Measurements from ENCODE around the gene RARB.

The RARB gene

DNA sequence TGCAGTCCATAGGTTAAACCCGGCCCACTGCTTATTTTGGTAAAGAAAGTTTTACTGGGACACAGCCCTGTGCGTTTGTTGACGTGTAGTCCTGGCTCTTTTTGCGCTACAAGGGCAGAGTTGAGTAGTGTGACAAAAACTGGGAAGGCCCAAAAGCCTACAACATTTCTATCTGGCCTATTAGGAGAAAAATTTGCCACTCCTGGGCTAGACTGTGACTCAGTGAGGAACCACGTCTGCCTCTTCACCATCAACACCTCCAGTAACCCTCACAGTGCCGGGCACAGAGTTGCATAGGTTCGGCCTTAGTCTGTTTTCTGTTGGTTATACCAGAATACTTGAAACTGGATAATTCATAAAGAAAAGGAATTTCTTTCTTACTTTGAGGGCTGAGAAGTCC, 126.3 kb downstream of the RARB start:
- DNase-seq (ENCODE audit: low read depth in 3 of 3) = no peak

DNA sequence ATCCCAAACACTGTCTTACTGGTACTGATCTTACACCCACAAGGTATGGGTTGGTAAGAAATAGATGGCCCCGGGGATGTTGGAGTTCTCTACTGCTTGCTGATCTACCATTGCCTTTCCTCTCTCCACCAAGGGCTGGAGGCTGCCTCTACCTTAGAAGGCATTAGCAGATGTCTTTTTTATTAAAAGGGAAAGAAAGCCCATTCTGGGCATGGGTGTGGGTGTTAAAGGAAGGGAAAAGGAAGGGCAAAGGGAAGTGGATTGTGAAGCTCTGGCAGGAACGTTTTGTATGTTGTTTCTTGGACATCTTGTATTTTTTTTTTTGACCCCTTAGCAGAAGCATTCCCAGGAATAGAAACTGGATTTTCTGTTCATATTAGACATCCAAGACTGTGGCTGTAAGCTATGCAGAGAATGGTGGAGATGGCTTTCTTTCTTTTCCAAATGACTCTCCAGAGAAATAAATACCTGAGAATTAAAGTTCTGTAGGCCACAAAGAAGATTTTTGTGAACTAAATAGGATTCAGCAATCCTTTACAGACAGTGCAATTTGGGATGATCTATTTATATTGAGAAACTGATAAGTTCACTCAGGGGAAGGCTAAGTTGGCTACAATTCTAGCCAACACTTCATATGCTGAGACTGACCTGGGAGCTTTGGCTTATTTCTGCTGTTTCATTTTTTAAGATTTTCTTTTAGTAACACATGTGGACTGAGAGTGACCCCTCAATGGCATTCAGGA, 127.8 kb downstream of the RARB start:
- DNase-seq (ENCODE audit: low read depth in 3 of 3) = no peak

DNA sequence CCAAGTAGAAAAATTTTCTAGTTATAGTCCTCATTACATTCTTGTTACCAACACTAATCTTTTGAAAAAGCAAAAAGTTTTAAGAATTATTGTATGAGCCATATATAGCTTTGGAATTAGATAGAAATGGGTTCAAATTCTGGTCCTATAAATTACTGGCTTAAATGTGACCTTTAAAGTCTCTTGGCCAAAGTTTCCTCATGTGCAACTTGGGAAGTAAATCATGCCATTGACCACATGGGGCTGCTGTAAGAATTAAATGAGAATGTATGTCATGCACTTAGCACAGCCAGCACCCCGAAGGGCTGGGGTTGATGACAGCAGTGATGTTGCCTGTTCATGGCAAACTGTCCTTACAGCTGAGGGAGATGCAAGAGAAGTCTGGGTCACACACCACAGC, 128.4 kb downstream of the RARB start:
- no peak for DNase-seq (ENCODE audit: low read depth in 3 of 3)

DNA sequence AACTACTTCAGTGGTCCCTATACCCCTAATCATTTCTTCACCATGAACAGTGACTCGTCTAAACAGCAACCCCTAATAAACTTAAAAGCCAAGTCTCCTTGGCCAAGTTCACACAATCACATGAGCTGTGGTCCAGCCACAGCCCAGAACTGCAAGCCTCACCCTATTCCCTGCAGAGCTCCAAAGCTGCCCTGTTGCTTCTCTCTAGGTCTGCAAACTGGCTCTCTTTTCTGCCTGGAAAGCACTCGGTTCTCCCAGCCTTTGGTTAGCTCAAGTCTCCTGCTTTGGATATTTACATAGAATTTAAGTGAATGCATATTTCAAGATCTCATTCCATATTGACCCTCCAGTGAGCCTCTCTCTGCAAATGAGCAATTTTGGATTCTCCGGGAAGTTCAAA, 129.6 kb downstream of the RARB start:
- DNase-seq (ENCODE audit: low read depth in 3 of 3) = no peak

DNA sequence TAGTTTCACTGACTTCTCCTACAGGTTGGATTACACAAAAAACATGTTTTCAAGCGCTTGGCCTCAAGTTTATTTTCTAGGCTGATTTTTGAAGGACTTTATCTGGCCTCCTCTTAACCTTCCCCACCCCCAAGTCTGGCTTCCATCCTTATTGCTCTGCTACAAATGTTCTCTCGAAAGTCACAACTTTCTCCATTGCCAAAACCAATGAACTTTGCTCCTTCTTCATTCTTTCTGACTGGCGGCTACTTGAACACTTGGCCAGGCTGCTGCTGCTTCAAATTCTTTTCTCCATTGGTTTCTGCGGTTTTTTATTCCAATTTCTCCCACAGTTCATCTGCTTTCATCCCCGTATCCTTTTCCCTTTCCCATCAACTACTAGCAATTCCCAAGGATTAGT, 130.1 kb downstream of the RARB start:
- no peak for DNase-seq (ENCODE audit: low read depth in 3 of 3)

DNA sequence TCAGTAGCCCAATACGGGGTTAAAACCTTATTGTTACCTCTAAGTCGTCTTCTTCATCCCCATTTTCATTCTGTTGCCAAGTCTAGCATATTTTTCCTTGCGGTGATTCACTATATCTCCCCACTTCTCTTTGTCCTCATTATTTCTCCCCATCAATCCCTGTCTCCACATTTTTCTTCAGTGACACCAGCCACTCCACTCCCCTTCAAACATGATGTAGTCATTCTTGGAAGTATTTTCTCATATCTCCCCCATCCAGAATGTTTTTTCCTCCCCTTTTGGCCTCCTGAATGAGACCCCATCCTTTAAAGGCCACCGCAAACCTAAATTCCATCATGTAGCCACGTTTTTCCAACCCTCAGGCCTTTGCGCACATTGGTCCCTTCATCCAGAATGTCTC, 130.7 kb downstream of the RARB start:
- DNase-seq (ENCODE audit: low read depth in 3 of 3) = no peak

DNA sequence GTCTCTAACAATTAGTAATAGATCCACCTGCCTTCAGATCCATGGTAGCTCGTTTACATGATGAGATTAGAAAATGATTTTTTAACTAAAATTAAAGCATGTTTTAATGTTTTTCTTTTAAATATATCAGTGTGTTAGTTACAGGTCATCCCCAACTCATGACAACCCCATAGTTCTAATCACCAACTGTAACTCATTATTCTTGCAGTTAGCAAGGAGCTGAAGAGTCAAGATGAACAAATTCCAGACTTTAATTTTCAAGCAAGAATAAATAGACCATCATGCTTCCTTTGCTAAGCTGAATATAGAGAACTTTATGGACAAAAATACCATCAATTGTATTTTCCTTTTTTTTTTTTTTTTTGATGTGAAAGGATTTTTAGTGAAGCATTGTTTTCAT, 135.5 kb downstream of the RARB start:
- DNase-seq (ENCODE audit: low read depth in 3 of 3) = no peak

DNA sequence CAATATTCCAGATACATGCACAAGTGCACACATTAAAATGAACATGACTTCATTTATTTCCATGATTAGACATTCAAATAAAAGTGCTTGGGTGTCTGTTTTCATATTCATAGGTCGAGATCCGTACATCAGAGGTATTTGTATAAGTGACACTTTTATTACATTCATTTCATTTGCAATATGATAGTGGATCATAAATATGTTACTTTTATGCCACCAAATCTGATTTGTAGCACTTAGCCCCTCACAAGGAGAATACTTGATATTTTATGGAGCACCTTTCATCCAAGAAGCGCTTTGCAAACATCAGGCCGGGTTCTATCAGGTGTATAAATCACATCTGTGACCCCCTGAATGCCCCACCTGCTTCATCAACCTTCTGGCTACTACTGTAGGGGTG, 136.0 kb downstream of the RARB start:
- DNase-seq (ENCODE audit: low read depth in 3 of 3) = no peak

DNA sequence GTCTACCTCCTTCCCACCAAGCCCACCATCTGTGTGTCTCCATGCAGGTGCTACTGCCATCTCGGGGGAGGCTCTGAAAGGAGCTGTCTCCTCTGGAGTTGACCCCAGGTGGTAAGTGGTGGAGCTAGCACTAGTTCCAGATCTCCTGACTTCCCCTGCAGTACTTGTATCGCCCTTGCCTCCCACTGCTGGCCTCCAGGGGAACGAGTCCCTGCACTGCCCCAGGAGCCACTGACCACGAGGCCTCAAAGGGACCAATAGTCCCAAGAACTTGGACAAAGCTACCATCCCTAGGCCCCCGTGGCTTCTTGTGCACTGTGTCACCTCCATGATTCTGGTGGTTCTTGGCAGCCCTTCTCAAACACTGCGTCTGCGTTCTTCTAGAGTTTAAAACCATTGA, 137.7 kb downstream of the RARB start:
- DNase-seq (ENCODE audit: low read depth in 3 of 3) = no peak

DNA sequence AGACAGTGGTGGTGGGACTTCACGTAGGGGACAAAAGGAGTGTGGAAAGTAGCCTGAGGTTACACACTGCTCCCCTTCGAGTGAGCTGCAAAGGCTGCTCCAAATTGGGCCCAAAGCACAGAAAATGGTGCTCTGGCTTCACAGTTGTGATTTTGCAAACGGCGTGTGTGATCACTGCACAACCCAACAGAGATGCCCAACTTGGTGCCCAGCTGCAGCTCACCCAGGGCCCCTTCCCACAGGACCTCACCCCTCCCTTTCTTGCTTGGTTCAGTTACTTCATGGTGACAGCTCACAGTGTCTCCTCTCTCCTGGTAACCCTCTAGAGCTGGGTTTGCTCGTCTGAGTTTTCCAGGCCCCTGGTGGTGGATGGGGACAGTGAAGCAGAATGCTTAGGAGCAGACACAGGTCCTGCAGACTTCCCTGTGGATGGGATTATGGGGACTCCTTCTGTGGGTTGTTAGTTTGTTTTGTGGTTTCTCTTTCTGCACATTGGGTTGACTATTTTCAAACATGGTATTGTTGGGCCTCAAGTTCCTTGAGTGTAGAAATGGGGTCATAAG, 138.4 kb downstream of the RARB start:
- no peak for DNase-seq (ENCODE audit: low read depth in 3 of 3)

DNA sequence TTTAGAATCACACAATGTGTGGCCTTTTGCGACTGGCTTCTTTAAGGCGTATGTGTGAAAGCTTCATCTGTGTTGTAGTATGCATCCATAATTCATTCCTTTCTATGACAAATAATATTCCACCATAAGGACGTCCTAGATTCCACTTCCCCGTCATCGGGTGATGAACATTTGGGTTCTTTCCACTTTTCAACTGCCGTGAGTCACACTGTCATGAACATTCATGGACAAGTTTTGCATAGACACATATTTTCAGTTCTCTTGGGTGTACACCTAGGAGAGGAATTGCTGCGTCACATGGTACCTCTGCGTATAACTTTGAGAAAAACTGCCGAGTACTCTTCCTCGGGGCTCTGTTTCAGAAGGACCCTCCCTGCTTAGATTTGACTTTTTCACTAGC, 139.3 kb downstream of the RARB start:
- no peak for DNase-seq (ENCODE audit: low read depth in 3 of 3)

DNA sequence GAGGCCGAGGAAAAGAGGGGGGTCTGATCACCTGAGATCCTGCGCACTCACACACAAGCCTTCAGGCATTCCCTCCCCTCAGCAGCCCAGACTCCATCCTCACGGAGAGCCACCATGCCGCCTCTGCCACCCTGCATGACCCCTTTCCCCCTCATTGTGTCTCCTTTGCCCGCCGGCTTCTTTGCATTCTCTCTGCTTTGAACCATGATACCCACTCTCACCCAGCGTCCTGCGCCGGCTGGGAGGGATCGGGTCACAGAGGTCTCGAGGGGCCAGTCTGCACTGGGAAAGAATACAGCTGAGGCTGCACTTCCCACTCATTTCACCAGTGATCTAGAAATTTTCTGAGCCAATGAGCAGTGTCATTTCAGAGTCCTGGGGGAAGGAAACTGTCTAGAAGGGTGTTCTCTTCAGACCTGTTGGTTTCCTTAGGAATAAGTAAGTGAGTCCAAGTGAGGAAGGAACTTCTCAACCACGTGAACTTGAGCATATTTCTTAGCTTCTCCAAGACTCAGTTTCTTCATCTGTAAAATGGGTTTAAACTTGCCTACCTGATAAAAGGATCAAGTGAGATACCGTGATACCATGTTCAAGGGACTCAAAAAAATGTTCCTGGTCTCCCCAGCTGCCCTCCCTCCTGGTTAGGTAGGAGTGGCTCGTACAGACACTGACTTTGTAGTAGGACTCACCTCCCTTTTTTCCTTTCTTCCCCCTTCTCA, 139.9 kb downstream of the RARB start:
- DNase-seq (ENCODE audit: low read depth in 3 of 3) = no peak

DNA sequence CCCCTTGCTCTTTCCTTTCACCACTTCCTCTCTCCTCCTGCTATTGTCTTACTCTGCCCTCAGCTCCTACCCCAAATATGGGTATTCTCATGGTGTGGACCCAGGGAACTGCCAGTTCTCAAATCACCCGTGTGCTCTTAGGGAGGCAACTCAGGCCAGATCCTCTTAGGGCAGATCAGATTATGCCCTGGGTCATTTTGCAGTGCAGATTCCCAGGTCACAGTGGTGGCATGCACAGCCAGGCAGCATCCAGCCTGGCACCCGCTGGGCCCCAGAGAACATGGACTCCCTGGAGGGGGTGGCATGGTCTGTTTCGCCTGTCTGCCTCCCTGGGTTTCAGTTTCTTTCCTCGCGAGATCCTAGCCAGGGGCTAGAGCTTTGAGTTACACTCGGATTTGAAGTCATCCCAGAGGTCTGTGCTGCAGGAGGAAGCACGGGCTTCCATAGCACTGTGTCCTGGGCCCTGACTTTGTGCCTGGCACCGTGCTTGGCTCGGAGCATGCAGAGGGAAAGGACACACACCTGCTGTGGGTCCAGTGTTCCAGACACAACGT, 140.5 kb downstream of the RARB start:
- no peak for DNase-seq (ENCODE audit: low read depth in 3 of 3)

DNA sequence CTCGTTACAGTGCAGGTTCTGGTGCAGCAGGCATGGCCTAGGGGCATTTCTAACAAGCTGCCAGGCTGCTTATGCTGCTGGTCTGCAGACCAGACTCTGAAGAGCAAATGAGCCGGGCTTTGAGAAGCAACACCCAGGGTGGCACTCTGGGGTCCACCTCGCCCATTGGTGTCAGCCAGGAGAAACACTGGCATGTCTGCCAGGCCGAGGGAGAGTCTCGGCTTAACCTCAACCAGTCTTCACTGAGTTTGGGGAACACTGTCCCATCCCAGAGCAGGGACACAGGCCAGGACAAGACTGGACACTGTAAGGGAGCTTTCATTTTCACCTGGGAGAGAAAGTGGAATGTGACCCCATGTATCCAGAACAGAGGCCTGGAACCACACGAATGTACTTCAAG, 143.2 kb downstream of the RARB start:
- DNase-seq (ENCODE audit: low read depth in 3 of 3) = no peak

DNA sequence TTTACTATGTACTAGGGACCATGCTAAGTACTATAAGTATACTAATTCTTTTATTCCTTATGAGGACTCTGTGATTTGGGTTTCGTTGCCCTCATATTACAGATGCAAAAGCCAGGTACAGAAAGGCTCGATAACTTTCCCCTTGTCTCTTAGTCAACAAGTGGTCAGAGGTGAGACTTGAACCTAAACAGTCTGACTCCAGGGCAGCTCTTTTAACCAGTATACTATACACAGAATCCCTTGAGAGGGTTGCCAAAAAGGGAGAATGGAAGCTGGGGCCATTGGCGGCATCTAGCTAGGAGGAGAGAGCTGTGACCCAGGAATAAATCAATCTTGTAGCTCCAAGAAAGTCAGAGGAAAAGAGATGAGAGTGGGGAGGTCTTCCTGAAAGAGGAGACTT, 144.3 kb downstream of the RARB start:
- DNase-seq (ENCODE audit: low read depth in 3 of 3) = no peak

DNA sequence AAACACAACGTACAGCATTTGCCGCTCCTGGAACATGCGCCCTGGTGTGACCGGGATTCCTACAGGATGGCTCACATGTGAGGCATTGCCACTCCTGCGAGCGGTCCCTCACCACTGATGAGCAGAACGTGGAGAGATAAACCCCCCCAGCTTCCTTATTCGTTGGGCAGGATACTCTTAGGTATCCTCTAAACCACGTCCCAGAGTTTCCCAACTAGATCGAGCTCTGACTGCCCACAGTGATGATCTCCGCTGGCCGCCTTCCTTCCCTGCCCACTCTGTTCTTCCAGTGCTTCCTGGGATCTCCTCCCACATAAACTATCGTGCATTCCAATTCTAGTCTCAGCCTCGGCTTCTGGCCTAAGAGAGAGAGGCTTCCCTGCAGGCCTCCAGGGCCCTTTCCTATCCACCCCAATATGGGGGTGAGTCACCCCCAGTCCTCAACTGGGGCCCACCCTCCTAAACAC, 144.9 kb downstream of the RARB start:
- no peak for DNase-seq (ENCODE audit: low read depth in 3 of 3)

DNA sequence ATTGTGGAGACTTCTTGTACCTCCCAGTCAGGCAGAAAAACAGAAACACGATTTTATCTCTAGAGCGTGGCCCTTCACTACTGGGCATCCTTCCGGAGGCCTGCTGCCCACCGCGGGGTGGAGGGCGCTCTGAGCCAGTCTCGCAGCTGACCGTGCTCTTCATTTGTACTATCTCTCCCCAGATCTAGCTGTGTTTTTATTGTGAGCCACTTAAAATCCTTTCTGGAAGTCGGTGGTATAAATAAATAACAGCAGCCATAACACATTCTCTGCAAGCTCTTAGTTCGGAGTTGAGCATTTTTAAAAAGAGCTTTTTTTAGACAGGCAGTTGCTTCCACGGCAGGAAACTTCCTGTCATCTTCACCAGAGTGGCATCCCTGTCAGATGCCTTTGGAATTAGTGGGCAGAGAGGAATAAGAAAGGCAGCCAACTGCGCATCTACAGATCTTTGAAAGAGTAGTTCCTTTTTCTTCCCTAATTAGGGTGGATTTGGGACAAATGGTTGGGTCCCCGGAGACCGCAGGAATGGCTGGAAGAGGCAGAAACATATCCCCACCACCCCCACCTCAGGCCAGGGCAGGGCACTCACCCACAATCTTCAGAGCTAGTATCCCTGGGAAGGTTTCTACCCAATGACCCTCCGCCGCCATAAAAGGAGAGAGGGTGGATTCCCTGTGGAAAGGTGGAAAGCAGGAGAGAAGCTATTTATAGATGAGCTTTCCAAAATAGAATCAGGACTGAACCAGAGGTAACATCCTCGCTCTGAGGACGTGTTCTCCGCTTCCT, 145.5 kb downstream of the RARB start:
- no peak for DNase-seq (ENCODE audit: low read depth in 3 of 3)

DNA sequence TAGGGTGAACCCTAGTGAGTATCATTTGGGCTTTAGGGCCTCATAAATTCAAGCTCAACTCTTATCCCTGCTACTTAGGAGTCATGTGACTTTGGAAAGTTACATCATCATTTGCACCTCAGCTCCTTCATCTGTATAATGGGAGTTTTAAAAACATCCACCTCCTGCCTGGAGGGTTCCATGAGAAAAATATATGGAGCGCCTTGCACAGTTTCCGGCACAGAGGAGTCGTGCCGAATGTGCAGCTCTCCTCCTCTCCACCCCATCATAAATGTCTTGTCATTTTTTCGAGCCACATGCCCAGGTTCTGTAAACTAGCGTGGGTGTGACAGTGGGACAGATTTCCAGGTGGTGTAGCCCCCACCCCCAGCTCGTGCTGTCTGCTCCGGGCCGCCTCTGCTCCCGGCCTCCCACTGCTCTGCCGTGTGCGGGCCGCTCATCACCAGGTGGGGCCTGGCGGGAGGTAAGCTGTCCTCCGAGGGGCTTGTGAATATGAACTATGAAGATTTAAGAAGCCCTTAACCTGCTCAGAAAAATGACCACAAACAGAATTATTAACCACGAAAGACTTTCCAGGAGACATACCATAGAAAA, 146.2 kb downstream of the RARB start:
- DNase-seq (ENCODE audit: low read depth in 3 of 3) = no peak

DNA sequence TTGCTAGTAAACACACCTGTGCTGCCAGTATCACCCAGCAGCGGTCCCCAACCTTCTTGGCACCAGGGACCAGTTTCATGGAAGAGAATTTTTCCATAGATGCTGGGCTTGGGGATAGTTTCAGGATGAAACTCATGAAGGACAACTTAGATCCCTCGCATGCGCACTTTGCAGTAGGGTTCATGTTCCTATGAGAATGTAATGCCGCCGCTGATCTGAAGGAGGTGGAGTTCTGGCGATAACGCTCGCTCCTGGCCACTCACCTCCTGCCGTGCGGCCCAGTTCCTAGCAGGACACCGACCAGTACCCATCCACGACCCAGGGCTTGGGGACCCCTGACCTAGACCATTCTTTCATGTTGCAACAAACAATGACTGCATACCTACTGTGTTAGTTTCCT, 146.9 kb downstream of the RARB start:
- DNase-seq (ENCODE audit: low read depth in 3 of 3) = no peak

DNA sequence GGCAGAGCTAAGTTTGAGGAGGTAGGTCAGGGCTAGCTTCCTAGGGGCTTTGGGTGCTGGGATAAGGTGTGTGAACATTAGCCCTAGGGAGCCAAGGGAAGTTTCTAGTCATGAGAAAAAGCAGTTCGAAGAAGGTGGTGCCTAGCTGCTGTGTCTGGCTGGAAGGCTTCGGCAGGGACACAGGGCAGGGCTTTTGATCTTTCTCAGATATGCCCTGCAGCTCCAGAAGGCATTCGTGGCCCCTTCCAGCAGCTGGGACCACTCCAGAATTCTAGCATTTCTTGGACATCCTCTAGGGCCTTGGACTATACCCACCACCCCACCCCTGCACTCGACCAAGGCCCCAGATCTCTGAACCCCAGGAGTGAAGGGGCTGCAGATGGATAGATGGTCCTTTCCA, 148.1 kb downstream of the RARB start:
- DNase-seq (ENCODE audit: low read depth in 3 of 3) = no peak

DNA sequence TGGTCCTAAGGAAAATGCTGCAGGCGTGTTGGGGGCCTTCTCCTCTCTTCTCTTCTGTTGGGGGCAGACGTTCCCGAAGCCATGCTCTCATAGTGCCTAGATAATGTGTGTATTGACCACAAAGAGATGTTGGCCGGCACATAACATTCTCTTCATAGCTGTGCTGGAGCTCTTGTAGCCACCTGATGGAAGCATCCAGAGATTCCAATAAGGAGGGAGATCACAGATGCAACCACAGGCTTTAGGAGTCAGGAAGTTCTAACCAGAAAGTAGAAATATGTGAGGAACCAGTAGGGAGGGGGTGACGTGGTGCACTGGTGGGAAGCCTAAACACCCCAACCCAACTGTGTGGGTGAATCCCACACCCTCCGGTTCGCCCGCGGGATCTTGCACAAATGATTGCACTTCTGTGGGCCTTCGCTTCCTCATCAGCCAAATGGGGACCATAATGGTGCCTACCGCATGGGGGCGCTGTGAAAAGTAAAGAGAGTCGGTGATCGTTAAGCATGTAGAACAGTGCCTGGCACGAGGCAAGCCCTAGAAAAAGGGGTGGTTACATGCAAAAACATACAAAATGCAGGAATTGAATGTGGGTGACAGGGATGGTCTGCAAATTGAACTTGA, 148.9 kb downstream of the RARB start:
- DNase-seq (ENCODE audit: low read depth in 3 of 3) = no peak
